ENCODE data around the gene FYN. TPM values are rescaled to one million over a fixed set of nuclear protein-coding genes. Genes with fewer than 3 reads are reported as not detected.

The FYN gene
- polyA plus RNA-seq, 1 donor, result 127 TPM

DNA sequence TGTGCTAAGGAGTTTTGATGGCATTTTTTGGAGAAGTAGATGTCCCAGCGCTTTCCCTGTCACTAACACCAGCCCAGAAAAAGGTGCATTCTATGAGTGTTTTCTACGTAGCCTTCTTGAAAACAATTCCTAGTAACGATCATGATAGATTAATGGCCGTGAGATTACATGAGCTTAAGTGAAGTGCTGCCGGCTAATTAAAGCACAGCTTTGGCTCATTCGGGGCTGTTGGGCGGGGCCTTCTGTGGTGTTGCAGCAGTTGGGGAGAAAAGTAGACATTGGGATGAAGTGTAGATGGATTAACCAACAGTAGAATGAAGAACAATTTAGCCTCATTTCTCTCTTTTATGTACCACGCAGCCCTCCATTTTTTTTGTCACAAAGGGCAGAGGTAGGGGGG, 246.8 kb downstream of the FYN start:
- DNase-seq (ENCODE audit: low read depth), result no peak

DNA sequence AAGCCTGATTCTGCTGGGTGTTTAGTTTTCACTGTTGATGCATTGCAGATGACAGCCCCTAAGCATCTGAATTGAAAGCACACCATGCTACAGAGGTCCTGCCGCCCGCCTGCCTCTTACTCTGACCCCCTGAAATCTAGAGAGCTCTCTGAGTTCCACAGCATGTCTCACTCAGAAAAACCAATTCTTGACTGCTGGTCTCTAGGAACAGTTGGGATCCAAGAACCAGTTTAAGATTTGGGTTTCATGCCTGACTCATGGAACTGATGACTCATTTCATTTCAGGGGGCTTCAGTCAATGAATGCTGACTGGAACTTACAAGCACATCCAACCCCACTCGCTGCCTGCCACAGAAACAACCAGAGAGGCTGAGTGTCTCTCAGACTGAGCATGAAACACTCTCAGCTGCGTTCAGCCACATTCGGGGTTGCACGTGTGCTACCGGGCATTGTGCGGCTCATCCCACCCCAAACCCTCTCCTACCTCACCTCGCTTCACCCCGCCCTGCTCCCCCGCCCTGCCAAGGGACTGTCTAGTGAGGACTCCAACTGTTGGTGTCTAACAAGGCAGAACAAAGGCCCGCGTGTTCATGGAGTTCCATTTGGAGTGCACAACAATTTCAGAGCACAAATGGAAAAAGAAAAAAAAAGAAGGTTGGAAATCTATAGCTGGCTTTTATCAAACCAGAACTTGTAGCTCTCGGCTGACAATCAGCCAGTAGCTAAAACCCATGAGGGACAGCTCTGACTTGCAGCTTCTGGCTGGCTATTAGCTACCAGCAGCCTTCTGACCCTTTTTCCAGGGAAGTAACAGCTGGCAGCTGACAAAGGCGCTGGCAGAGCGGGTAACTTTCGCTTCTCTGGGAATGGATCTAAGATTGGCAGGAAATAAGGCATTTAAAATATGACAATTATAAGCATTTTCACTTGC, 247.5 kb downstream of the FYN start:
- no peak for DNase-seq (ENCODE audit: low read depth)

DNA sequence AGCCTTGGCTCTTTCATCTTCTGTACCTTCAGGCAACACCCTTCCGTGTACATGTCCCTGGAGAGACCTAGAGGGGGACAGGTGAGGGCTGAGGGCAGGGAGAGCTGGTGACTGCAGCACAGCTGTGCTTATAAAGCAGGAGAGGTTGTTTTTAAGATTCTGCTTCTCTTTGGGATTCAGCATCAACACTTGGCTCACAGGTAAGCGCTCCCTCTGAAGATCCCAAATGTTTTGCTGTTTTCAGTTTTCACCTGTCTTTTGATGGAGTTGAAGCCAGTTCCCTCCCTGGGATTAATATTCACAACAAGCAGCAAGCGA, 248.2 kb downstream of the FYN start:
- DNase-seq (ENCODE audit: low read depth), result no peak

DNA sequence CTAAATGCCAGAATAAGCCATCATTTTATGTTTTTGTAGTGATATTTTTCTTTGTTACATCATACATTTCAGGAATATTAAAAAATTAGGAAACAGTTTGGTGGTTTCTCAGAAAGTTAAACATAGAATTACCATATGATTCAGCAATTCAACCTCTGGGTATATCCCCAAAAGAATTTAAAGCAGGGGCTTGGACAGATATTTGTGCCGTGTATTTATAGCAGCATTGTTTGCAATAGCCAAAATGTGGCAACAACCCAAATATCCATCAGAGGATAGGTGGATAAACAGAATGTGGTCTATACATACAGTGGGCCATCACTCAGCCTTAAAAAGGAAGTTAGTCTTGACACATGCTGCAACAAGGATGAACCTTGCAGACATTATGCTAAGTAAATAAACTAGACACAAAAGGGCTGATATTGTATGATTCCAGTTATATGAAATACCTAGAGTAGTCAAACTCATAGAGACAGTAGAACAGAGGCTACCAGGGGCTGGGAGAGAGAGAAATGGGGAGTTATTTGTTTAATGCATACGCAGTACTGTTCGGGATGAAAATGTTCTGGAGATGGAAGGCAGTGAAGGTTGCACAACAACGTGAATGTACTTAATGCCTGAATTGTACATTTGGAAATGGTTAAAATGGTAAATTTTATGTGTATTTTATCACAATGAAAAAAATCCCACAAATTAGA, 248.7 kb downstream of the FYN start:
- no peak for DNase-seq (ENCODE audit: low read depth)

DNA sequence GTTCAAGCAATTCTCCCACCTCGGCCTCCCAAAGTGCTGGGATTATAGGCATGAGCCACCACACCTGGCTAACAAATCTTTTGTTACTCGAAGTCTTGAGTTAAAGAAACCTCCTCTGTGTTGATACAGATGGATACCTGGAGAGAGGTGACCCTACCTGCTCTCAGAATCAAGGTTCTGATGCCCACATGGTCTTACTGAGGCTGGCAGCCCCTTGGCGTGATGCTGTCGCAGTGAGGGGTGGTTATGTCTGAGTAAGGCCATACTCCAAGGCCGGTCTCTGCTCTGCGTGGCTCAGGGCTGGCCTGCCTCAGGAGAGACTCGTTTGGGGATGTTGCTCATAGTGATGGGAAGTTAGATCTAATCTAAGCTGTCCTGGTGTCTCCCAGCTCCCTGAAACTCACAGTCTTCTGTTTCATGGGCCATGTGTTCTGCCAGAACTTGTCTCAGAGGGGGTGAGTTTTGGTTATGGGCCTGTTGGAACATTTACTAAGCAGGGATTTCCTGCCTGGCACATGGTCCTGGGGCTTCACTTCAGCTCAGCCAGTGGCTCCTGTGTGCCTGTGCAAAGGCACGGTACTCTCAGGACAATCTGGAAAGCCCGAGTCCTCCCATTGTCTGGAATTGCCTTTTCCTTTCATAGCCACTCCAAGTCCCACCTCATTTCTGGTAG, 250.1 kb downstream of the FYN start:
- no peak for DNase-seq (ENCODE audit: low read depth)

DNA sequence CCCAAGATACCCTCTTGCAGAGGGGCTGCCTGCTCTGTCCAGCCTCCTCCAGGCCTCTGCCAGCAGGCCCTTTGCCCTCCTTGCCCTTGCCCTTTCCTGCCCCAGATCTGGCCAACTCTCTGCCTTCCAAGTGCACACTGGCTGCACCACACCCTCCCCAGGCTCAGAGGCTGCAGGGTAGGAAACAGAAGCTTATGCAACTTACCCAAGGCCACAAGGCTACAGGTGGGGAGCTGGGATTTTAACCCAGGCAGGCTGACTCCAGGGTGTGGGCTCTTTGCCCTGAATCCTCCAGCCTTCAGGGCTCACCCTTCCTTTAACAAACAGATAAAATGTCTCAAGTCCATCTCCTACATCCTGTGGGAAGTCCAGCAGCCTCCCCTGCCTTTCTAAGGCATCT, 253.1 kb downstream of the FYN start:
- DNase-seq (ENCODE audit: low read depth), result no peak

DNA sequence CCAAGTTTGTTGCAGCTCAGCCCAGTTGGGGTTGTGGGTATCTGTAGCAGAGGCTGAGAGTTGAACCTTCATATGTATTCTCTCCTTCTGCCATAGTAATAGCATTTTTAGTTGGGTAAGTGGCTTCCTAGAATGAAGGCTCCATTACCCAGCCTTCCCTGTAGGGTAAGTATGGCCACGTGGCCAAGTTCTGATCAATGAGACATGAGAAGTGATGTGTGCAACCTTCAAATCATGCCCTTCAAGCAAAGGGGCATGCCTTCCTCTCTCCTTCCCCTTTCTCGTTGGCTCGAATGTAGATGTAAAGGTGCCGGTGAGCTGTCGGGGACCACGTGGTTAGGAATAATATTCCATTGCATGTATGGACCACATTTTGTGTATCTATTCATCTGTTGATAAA, 254.8 kb downstream of the FYN start:
- DNase-seq (ENCODE audit: low read depth), result no peak

DNA sequence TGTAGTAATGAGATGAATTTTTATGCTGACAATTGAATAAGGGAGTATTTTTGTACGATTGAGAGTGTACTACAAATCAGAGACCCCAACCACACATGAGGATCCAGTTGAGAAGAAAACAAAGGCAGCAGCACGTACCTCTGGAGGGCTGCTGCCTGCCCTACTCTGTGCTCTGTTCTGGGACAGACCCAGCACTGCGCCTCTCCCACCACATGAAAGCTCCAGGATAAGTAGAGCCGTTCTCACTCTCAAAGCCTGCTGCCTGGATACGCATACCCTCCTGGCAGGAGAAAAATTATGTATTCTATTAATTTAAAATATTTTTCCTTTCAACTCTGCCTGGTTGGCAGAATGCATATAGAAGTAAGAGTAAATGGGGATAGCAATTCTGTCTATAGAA, 256.1 kb downstream of the FYN start:
- DNase-seq (ENCODE audit: low read depth), result no peak

DNA sequence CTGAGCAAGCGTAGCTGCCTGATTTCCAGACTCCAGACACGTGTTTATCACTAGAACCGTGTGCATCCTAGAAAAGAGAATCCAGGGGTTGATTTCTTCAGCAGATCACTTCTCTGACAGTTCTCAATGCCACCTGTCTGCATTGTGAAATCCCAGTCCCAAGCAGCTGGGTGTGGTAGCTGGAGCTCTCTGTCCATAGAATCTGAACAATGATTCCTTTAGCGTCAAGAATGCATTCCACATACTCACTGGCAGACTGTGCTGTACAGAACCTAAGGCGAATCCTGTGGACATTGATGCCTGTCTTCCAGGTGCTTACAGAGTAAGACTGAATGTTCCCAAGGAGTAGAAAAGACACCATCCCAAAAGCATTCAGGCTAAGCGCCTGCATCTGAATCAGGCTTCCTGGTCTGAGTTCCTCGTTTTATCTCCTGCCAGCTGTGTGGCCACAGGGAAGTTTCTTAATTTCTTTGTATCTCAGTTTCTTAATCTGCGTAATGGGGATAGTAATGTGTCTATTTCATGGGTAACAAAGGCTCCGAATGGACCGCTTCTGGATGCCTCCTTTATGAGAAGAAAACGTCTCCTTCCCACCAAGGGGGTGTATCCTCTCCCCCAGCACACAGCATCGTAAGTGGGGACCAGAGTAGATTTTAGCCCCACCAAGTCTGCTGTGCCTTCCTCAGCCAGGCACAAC, 257.2 kb downstream of the FYN start:
- DNase-seq (ENCODE audit: low read depth), result no peak

DNA sequence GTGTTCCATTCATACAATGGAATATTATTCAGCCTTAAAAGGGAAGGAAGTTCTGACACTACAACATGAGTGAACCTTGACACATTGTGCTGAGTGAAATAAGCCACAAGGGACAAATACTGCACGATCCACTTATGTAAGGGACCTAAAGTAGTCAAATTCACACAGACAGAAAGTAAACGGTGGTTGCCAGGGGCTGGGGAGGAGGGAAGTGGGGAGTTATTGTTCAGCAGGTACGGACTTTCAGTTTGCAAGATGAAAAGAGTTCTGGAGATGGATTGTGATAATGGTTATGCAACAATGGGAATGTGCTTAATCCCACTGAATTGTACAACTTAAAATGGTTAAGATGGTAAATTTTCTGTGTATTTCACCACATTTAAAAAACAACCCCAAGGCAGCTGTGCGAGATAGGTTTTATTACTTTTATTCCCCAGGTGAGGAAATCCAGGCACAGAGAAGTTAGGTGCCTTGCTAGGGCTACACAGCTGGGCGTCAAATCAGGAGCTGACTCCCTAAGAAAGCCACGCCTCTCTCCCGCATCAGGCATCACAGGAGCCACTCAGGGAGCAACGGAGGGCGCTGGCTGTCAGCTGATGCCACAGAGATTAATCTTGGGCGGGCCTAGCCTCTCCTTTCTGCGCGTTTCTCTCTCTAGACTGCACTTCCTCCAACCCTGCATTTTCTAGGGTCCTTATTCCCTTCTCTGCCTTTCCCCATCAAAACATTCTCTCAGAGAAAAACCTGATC, 258.2 kb downstream of the FYN start:
- no peak for DNase-seq (ENCODE audit: low read depth)

DNA sequence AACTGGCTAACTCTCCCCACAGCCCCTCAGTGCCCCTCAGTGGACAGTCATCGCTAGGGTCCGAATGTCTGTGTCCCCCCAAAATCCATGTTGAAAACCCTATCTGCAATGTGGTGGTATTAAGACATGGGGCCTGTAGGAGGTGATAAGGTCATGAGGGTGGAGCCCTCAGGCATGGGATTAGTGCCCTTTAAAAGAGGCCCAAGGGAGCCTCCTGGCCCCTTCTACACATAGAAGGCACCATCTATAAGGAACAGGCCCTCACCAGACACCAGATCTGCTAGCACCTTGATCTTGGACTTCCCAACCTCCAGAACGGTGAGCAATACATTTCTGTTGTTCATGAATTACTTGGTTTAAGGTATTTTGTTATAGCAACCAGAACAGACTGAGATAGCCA, 260.9 kb downstream of the FYN start:
- DNase-seq (ENCODE audit: low read depth), result no peak

DNA sequence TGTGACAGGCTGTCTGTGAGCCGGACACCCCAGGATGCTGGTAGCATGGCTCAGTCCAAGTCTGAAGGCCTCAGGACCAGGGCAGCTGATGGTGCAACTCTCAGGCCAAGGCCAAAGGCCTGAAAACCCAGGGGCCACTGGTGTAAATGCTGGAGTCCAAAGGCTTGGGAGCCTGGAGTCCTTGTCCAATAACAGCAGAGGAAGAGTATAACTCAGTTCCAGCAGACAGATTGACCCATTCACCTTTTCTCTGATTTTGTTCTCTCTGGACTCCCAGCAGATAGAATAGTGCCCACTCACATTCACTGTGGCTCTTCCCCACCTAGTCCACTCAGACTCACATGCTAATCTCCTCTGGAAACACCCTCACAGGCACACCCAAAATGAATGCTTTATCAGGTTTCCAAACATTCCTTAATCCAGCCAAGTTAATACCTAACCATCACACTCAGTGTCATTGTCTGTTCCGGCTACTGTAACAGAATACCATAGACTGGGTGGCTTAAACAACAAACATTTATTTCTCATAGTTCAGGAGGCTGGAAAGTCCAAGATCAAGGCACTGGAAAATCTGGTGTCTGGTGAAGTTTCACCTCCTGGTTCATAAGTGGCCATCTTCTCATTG, 262.6 kb downstream of the FYN start:
- DNase-seq (ENCODE audit: low read depth), result no peak

Other genes with a start within 250 kb of the FYN start
- gene CCN6, start 180.7 kb upstream of the FYN start, polyA plus RNA-seq (ENCODE audit: insufficient read length), result 0.15 TPM
- 20.7 TPM for gene TUBE1, start 214.0 kb upstream of the FYN start, polyA plus RNA-seq (ENCODE audit: insufficient read length)
- gene FAM229B, start 214.1 kb upstream of the FYN start, polyA plus RNA-seq (ENCODE audit: insufficient read length), result 19.8 TPM

Measured in forelimb muscle (tissue), 1 donor.